H9 (cell line): Measurements from ENCODE around the gene PPM1M. TPM values are rescaled to one million over a fixed set of nuclear protein-coding genes. Genes with fewer than 3 reads are reported as not detected.

ENCODE experiments used
- DNase-seq: peaks from one replicate; pipeline ENCODE4 v3.0.0-alpha.2; 2017
- H2AFZ ChIP-seq: one replicate; pipeline ENCODE4 v1.6.1; 2013; ENCODE audit warnings: mild to moderate bottlenecking, low read length, control low read depth, moderate library complexity
- H2AK5ac ChIP-seq: 2 replicates; pipeline ENCODE4 v1.6.1; 2013; ENCODE audit warnings: low read length, control low read depth, mixed read lengths; ENCODE audit not compliant: insufficient read length
- H2BK120ac ChIP-seq: one replicate; pipeline ENCODE4 v1.6.1; 2013; ENCODE audit warnings: low read depth, mild to moderate bottlenecking, low read length, control low read depth, inconsistent platforms; ENCODE audit not compliant: poor library complexity, severe bottlenecking
- H2BK12ac ChIP-seq: 2 replicates; pipeline ENCODE4 v1.6.1; 2013; ENCODE audit warnings: low read length, control low read depth, mixed read lengths, low read depth; ENCODE audit not compliant: insufficient read length
- H2BK15ac ChIP-seq: 2 replicates; pipeline ENCODE4 v1.6.1; 2013; ENCODE audit warnings: low read depth, low read length, control low read depth
- H2BK20ac ChIP-seq: one replicate; pipeline ENCODE4 v1.6.1; 2013; ENCODE audit warnings: low read depth, mild to moderate bottlenecking, low read length, control low read depth, inconsistent platforms; ENCODE audit not compliant: poor library complexity, severe bottlenecking
- H2BK5ac ChIP-seq: 2 replicates; pipeline ENCODE4 v1.6.1; 2013; ENCODE audit warnings: low read length, control low read depth, mixed read lengths; ENCODE audit not compliant: insufficient read length
- H3K14ac ChIP-seq: 2 replicates; pipeline ENCODE4 v1.6.1; 2013; ENCODE audit warnings: low read length, control low read depth; ENCODE audit not compliant: insufficient read depth
- H3K18ac ChIP-seq: 2 replicates; pipeline ENCODE4 v1.6.1; 2013; ENCODE audit warnings: low read depth, mild to moderate bottlenecking, mixed read lengths, low read length, control low read depth; ENCODE audit not compliant: insufficient read length
- H3K23ac ChIP-seq: 2 replicates; pipeline ENCODE4 v1.6.1; 2013; ENCODE audit warnings: low read length, control low read depth, mixed read lengths, low read depth; ENCODE audit not compliant: insufficient read length
- H3K23me2 ChIP-seq: 2 replicates; pipeline ENCODE4 v1.6.1; 2013; ENCODE audit warnings: low read depth, mild to moderate bottlenecking, mixed read lengths, low read length, control low read depth; ENCODE audit not compliant: insufficient read length, poor library complexity, severe bottlenecking
- H3K27ac ChIP-seq: 2 replicates; pipeline ENCODE4 v1.5.1; 2013; ENCODE audit warnings: low read length, control low read depth, mixed read lengths, low read depth; ENCODE audit not compliant: insufficient read length
- H3K27me3 ChIP-seq: 2 replicates; pipeline ENCODE4 v1.6.1; 2013; ENCODE audit warnings: low read length, control low read depth, inconsistent platforms; ENCODE audit not compliant: insufficient read depth
- H3K4ac ChIP-seq: 2 replicates; pipeline ENCODE4 v1.6.1; 2013; ENCODE audit warnings: low read depth, mild to moderate bottlenecking, control low read depth, inconsistent platforms, low read length, moderate library complexity
- H3K4me1 ChIP-seq: 2 replicates; pipeline ENCODE4 v1.6.1; 2013; ENCODE audit warnings: low read length, control low read depth, inconsistent platforms; ENCODE audit not compliant: insufficient read depth
- H3K4me2 ChIP-seq: 2 replicates; pipeline ENCODE4 v1.6.1; 2013; ENCODE audit warnings: low read length, control low read depth, mixed read lengths; ENCODE audit not compliant: insufficient read length, insufficient read depth
- H3K56ac ChIP-seq: 2 replicates; pipeline ENCODE4 v1.6.1; 2013; ENCODE audit warnings: low read depth, mild to moderate bottlenecking, mixed read lengths, low read length, control low read depth; ENCODE audit not compliant: insufficient read length
- H3K79me1 ChIP-seq: 2 replicates; pipeline ENCODE4 v1.6.1; 2013; ENCODE audit warnings: low read depth, mild to moderate bottlenecking, moderate library complexity, low read length, control low read depth, inconsistent platforms; ENCODE audit not compliant: insufficient read depth, poor library complexity, severe bottlenecking
- H3K79me2 ChIP-seq: 2 replicates; pipeline ENCODE4 v1.6.1; 2013; ENCODE audit warnings: low read length, control low read depth, inconsistent platforms; ENCODE audit not compliant: insufficient read depth
- H3K9ac ChIP-seq: 2 replicates; pipeline ENCODE4 v1.6.1; 2013; ENCODE audit warnings: low read length, control low read depth, mixed read lengths; ENCODE audit not compliant: insufficient read length; ENCODE audit errors: extremely low read depth
- H3K9me3 ChIP-seq: one replicate; pipeline ENCODE4 v1.6.1; 2013; ENCODE audit warnings: low read depth, low read length, inconsistent platforms; ENCODE audit not compliant: control insufficient read depth
- H3T11ph ChIP-seq: one replicate; pipeline ENCODE4 v1.6.1; 2013; ENCODE audit warnings: mild to moderate bottlenecking, low read length, control low read depth, inconsistent platforms
- H4K20me1 ChIP-seq: one replicate; pipeline ENCODE4 v1.6.1; 2013; ENCODE audit not compliant: control insufficient read depth, insufficient read length, insufficient read depth
- H4K5ac ChIP-seq: 2 replicates; pipeline ENCODE4 v1.6.1; 2013; ENCODE audit warnings: low read depth, mild to moderate bottlenecking, mixed read lengths, low read length, control low read depth; ENCODE audit not compliant: insufficient read length
- H4K8ac ChIP-seq: replicated peaks from 2 replicates; pipeline ENCODE4 v1.6.1; 2013; ENCODE audit warnings: low read length, control low read depth, mixed read lengths, low read depth; ENCODE audit not compliant: insufficient read length
- H4K91ac ChIP-seq: 2 replicates; pipeline ENCODE4 v1.6.1; 2013; ENCODE audit warnings: low read depth, mild to moderate bottlenecking, moderate library complexity, mixed read lengths, low read length, control low read depth; ENCODE audit not compliant: insufficient read length
- H3K27ac Mint-ChIP-seq, 3 experiments: 2 replicates in 2 of 3; 3 replicates in 1 of 3; pipeline ENCODE4 v1.8.0; 2020 to 2021; ENCODE audit warnings: mixed read lengths in 3 of 3, mild to moderate bottlenecking in 1 of 3, moderate library complexity in 1 of 3
- H3K27me3 Mint-ChIP-seq: 2 replicates; pipeline ENCODE4 v1.8.0; 2021; ENCODE audit warnings: low read depth, mild to moderate bottlenecking, moderate library complexity, mixed read lengths
- H3K36me3 Mint-ChIP-seq, 3 experiments: 2 replicates in 2 of 3; 3 replicates in 1 of 3; pipeline ENCODE4 v1.8.0; 2020 to 2021; ENCODE audit warnings: low read depth in 3 of 3, mixed read lengths in 3 of 3; ENCODE audit not compliant: insufficient read depth in 1 of 3
- H3K4me1 Mint-ChIP-seq, 2 experiments: 2 replicates each; pipeline ENCODE4 v1.8.0; 2020; ENCODE audit warnings: mixed read lengths in 2 of 2
- H3K4me3 Mint-ChIP-seq, 2 experiments: 2 replicates in 1 of 2; 3 replicates in 1 of 2; pipeline ENCODE4 v1.8.0; 2020 to 2021; ENCODE audit warnings: mild to moderate bottlenecking in 2 of 2, mixed read lengths in 2 of 2, moderate library complexity in 1 of 2
- H3K9me3 Mint-ChIP-seq, 2 experiments: 2 replicates in 1 of 2; 3 replicates in 1 of 2; pipeline ENCODE4 v1.8.0; 2020; ENCODE audit warnings: mild to moderate bottlenecking in 2 of 2, mixed read lengths in 2 of 2, moderate library complexity in 1 of 2
- CTCF ChIP-seq: fragments of 200-600 bp; sonication (generic); conservative IDR thresholded peaks from 3 replicates; pipeline ENCODE4 v1.8.0; 2021; ENCODE audit warnings: antibody characterized with exemption, mild to moderate bottlenecking
- WGBS: extraction: QIAGEN DNeasy Blood & Tissue Kit; methylation state at CpG from one replicate; pipeline ENCODE4 v1.1.7; 2013; ENCODE audit warnings: missing lambda C conversion rate, low lambda C conversion rate, mixed read lengths; ENCODE audit not compliant: insufficient read length; ENCODE audit errors: extremely low coverage; 5-methylcytosine and 5-hydroxymethylcytosine counted together
- total RNA-seq: library from RNA; stranded (reverse); gene quantifications from 2 replicates; pipeline ENCODE4 v1.2.1, GENCODE V29; 2021

PPM1M gene
- total RNA-seq, 1 experiment from 2014 or later: 7.4 TPM

- Histone ChIP-seq H4K8ac (no peak overlapping the region), H3K23me2 (no peaks in the 10 kb centered on the region), H3K56ac (no peak overlapping the region), H3K4me1 (no peaks in the 10 kb centered on the region), H2BK15ac (no peak overlapping the region), H2AFZ (no peak overlapping the region), H3K4me2 (no peak overlapping the region), H3K9ac (no peak overlapping the region), H3K4ac (no peak overlapping the region), H3T11ph (no peak overlapping the region), H3K23ac (no peak overlapping the region), H3K79me2 (no peaks in the 10 kb centered on the region), H2BK5ac (no peak overlapping the region), H3K27me3 (no peaks in the 10 kb centered on the region; the same call in 1 of the 2 replicates), H2BK12ac (no peak overlapping the region), H3K79me1 (no peaks in the 10 kb centered on the region), H4K5ac (no peak overlapping the region), H4K20me1 (no peaks in the 10 kb centered on the region), H3K9me3 (no peaks in the 10 kb centered on the region), H2BK20ac (no peak overlapping the region), H3K18ac (no peak overlapping the region), H3K27ac (no peak overlapping the region), H2AK5ac (no peak overlapping the region), H4K91ac (no peak overlapping the region), H3K14ac (no peak overlapping the region), H2BK120ac (no peak overlapping the region)
- TF ChIP-seq CTCF: no peak
- no peaks in the 10 kb centered on the region for H3K9me3 Mint-ChIP-seq
- H3K4me1 Mint-ChIP-seq: no peaks in the 10 kb centered on the region
- no peak overlapping the region for H3K27ac Mint-ChIP-seq
- peaks cover 49 to 100% (median 89%) of the 10 kb centered on the region in 3 experiments; a peak in 6 of 7 replicates for H3K36me3 Mint-ChIP-seq
- no peak for DNase-seq
- no CpG with 5 or more reads among the region's 4 CpGs for WGBS
- no peak overlapping the region for H3K4me3 Mint-ChIP-seq
- no peaks in the 10 kb centered on the region for H3K27me3 Mint-ChIP-seq
Measured at GRCh38 chr3:52257911-52258310, 12.4 kb downstream of the PPM1M start.
